Putamen (tissue), 1 donor: ENCODE measurements around the gene WDR90.
A peak's percentile ranks its signal among the peaks of the same experiment; 100 is the strongest.
"Not testable (repeated sequence)": the region's sequence is repeated elsewhere in the genome, so short reads cannot be mapped to it uniquely, and the experiment has no call there.

Experiments
- DNase-seq: peaks from one replicate; pipeline ENCODE4 v3.0.0-alpha.2; 2016; ENCODE audit warnings: low spot score

The WDR90 gene

GRCh38 chr16:708019-708418 is 58.9 kb downstream of the WDR90 start:
- no peak for DNase-seq

GRCh38 chr16:708959-709358 is 59.8 kb downstream of the WDR90 start:
- DNase-seq, result no peak

DNA sequence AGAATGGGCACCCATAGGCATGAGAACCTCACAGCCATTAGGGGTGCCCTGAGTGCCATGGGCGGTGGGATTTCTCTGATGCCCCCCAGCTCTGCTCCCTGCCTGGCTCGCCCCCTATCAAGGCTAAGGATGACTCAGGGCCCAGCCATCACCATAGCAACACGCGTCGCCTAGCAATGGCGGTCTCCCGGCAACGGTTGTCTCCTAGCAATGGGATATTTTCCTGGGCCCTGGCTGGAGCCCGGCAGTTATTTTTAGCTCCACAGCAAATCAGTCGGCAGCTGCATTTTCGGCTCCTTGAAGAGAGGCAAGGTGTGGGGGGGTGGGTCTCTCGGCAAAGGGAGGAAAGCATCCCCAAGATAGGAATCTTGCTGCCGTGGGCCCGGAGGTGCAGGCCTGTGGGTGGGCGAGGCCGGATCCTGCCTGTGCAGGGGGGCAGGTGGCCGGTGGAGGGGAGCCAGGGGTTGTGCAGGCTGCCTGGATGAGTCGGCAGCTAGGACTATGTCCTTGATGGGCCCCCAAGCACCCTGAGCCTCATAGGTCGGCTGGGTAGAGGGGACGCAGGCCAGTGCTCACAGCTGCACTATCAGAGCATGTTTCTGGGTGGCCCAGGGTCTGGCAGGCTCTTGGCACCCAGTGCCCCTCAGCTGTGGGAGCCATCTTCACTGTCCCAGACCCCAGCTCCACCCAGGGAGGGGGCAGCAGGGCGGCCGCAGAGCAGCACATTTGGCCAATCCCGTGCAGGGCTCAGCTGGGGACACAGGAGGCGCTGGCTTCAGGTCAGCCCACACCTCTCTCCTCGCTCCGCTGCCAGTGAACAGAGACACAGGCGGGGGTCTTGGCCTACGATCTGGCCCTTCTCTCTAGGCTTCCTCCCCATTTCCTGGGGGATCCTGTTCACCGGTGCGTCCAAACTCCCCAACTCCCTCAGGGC is 60.7 kb downstream of the WDR90 start:
- DNase-seq, result no peak

DNA sequence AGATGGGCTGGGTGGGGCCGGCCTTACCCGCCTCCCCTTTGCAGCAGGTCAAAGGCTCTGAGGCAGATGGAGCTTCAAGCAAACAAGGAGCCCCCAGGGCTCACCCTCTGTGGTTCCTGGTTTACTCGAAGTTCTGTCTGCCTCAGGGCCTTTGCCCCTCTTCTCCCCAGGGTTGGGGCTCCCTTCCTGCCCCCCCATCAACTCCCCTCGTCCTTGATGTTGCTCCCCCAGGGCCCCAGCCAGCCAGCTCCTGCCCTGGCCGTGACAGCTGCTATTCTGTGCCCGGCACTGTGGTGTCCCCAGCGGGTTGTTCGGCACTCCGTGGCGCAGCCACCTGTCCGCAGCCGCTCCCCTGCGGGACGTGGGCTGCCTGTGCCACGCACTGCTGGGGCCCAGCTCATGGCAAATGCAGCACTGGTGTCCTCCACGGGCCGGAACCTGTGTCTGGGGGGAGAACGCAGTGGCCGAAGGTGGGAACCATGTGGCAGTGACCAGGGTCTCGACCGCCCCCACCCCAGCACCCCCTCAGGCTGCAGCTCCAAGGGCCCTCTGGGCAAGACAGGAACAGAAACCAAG is 61.4 kb downstream of the WDR90 start:
- no peak for DNase-seq

DNA sequence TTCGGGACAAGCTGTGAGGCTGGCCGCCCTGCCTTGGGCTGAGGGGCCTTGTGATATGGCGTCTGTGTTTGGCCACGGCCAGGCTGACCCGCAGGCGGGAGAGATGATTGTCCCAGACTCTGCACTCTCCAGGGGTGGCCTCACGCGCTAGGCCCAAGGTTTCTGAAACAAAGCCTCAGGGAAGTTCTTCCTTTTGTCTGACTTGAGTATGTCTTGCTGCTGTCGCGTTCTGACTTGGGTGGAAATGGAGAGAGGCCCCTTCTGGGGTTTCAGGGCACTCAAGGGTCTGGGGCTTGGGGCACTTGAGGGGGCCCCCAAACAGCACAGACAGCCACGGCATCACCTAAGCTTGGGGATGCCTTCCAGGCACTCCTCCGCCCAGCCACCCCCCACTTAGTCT is 61.9 kb downstream of the WDR90 start:
- no peak for DNase-seq

DNA sequence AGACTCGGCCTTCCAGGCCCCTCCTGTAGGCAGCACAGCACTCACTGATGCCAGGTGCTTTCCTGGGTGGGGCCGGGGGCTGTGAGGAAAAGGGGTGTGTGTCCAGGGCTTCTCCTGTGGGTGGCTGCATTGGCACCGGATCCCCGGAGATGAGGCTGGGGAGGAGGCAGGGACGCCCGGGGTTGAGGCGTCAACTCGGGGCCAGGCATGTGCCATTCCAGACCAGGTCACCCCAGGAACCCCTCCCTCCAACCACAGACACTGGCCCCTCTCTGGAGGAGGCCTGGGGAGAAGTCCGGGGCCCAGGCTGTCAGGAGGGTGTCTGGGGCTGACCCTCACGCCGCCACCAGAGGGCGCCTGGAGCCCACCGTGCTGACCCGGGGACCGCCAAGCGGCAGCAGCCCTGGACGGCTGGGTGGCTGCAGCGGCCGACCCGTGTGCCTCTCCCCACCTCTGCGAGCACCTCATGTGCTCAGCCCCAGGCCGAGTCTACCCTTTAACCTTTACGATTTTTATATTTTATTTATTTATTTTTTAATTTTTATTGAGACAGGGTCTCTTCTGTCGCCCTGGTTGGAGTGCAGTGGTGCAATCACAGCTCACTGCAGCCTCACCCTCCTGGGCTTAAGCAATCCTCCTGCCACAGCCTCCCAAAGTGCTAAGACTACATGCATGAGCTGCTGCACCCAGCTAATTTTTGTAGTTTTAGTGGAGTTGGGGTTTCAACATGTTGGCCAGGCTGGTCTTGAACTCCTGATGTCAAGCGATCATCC is 62.6 kb downstream of the WDR90 start:
- no peak for DNase-seq

GRCh38 chr16:712740-713250 is 63.6 kb downstream of the WDR90 start:
- not testable (repeated sequence) for DNase-seq

DNA sequence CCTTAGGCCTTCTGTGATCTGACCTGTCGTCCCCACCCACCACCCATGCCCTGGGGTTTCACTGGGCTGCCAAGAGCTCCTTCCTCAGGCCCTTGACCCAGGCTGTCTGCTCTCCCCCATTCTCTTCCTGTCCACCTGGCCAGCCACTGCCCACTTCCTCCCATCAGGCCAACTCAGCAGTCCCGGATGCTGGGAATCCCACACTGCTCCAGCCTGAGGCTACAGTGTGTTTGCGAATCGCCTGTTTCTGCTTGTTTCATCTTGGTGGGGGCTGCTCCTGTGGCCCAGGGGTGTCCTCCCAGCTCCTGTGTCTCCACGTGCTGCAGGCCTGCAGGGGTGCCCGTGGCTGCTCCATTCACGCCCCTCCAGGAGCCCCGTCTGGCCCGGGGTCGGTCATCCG is 64.9 kb downstream of the WDR90 start:
- no peak for DNase-seq

DNA sequence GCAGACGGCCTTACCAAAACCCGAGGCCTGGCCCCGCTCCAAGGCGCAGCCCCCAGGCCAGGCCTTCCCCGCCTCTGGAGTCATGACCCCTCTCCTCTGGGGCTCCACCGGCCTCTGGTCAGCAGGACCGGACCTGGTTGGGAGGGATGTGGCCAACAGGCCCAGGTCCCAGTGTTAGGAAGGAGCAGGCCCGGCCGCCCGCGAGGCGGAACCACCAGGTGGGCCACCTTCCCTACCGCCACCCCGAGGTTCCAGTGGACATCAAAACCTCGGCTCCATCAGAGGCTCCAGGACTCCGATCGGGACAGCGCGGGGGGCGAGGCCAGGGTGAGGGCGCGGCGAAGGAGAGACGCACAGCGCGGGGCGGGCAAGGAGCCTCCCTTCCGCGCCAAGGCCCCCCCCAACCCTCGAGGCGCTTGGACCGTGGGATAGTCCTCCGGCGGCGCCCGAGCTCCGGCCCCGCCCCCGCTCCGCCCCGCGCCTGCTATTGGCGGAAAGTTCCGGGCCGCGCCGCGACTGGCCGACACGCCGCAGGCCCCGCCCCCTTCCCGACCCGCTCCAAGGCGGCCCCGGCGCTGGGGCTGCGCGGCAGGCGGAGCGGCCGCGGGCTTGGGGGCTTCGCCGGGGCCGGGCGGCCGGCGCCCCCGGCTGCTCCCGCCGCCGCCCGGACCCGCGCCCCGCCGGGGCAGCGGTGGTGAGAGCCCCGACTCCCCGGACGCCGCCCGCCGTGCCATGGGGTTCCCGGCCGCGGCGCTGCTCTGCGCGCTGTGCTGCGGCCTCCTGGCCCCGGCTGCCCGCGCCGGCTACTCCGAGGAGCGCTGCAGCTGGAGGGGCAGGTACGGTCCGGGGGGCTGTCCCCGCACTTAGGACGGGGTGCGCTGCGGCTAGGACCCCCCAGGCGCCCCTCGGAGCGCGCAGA is 65.7 kb downstream of the WDR90 start, which contains the start of gene METRN:
Gene METRN (plus strand): TSS at position 561 of the 919 bp plus-strand sequence. CDS start 172 bp downstream, at position 733.
- peak; percentile 89 for DNase-seq

DNA sequence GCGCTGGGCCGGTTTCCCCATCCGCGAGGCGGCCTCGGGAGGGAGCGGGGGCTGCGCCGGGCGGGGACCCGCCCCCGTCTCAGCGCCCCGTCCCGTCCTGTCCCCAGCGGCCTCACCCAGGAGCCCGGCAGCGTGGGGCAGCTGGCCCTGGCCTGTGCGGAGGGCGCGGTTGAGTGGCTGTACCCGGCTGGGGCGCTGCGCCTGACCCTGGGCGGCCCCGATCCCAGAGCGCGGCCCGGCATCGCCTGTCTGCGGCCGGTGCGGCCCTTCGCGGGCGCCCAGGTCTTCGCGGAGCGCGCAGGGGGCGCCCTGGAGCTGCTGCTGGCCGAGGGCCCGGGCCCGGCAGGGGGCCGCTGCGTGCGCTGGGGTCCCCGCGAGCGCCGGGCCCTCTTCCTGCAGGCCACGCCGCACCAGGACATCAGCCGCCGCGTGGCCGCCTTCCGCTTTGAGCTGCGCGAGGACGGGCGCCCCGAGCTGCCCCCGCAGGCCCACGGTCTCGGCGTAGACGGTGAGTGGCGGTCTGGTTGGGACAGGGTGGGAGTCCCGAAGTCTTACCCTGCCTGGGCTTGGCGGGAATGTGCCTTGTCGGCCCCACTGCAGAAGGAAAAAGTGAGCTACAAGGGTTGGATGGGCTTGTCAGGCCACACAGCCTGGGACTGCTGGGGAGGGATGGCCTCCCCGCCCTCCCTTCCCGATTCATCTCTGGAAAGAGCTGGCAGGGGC is 66.5 kb downstream of the WDR90 start:
- DNase-seq, result no peak

DNA sequence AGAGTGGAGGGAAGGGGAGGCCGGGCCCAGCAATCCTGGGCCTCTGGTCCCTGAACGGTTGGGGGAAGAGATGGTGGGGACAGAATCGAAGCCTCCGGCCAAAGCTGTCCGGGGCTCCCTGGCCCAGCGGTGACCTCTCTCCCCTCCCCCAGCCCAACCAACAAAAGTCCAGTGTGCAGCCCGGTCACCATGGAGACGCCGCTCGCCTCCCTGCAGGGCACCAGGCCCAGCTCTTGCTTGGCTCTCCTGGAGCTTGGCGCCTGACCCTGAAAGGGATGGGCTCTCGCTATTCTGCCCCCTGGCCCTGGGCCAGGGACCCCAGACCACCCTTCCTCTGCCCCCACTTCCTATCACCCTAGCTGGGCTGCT is 67.0 kb downstream of the WDR90 start:
- peak; percentile 95 for DNase-seq

DNA sequence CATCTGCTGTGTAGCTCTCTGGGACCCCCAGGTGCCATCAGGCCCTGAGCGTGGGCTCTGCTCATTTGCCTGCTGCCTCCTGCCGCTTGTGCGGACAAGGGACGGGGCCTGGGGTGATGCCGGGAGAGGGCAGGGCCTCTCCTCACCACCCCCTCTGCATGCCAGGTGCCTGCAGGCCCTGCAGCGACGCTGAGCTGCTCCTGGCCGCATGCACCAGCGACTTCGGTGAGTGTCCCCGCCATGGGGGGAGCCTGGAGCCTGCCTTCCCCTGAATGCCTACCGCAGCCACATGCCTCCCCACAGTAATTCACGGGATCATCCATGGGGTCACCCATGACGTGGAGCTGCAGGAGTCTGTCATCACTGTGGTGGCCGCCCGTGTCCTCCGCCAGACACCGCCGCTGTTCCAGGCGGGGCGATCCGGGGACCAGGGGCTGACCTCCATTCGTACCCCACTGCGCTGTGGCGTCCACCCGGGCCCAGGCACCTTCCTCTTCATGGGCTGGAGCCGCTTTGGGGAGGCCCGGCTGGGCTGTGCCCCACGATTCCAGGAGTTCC is 67.7 kb downstream of the WDR90 start:
- DNase-seq, result no peak
